GM19240 (cell line): ENCODE measurements around the gene ZNF827.

ENCODE experiments used
- DNase-seq: peaks from one replicate; pipeline ENCODE4 v3.0.0; 2011; ENCODE audit warnings: low spot score; ENCODE audit not compliant: insufficient read length

The ZNF827 gene, protein sequence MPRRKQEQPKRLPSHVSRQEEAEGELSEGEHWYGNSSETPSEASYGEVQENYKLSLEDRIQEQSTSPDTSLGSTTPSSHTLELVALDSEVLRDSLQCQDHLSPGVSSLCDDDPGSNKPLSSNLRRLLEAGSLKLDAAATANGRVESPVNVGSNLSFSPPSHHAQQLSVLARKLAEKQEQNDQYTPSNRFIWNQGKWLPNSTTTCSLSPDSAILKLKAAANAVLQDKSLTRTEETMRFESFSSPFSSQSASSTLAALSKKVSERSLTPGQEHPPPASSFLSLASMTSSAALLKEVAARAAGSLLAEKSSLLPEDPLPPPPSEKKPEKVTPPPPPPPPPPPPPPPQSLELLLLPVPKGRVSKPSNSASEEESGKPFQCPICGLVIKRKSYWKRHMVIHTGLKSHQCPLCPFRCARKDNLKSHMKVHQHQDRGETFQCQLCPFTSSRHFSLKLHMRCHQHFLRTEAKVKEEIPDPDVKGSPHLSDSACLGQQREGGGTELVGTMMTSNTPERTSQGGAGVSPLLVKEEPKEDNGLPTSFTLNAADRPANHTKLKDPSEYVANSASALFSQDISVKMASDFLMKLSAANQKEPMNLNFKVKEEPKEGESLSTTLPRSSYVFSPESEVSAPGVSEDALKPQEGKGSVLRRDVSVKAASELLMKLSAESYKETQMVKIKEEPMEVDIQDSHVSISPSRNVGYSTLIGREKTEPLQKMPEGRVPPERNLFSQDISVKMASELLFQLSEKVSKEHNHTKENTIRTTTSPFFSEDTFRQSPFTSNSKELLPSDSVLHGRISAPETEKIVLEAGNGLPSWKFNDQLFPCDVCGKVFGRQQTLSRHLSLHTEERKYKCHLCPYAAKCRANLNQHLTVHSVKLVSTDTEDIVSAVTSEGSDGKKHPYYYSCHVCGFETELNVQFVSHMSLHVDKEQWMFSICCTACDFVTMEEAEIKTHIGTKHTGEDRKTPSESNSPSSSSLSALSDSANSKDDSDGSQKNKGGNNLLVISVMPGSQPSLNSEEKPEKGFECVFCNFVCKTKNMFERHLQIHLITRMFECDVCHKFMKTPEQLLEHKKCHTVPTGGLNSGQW

DNA sequence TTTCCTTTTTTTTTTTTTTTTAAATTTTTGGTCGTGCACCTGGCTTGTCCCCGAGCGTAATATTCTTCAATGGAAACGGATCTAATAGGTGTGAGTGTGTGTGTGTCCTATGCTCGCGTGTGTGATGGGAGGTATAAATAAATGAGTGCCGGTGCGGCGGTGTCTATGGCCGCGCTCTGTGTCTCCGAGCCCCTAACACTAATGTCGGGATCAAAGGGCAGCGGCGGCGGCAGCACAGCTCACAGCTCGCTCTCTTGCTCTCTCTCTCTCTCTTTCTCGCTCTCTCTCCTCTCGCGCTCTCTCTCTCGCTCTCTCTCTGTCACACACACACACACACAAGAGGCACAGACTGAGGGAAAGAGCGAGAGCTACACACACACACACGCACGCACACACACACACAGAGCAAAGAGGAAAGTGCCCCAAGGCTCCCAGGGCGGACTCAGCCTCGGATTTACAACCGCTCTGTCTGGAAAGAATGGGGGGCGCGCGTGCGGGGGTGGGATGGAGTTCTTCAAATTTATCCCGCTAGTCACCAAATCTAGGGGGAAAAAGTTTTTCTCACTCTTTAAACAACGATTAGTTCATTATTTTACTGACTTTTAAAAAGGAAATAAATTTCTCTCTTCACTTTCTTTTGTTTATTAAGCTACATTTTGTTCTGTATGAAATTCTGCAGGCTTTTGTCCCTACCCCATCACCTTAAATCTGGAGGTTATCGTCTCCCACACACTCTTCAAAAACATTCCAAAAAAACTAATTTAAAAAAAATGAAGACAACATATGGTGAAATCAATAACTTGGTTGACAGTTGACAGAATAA, at the start of gene ZNF827:
TSS of gene ZNF827 (minus strand) at position 206 of the 823 bp plus-strand sequence. CDS start 416 bp downstream, outside the sequence.
- DNase-seq = peak; percentile 20

GRCh38 chr4:145984563-145984962, 45.9 kb upstream of the ZNF827 start:
- no peak for DNase-seq

- DNase-seq = no peak
These were observed 44.2 kb upstream of the ZNF827 start for GRCh38 chr4:145982791-145983190.

- DNase-seq = no peak
These were observed 40.5 kb upstream of the ZNF827 start for GRCh38 chr4:145979160-145979559.

- no peak for DNase-seq
These were observed 38.1 kb upstream of the ZNF827 start for GRCh38 chr4:145976680-145977079.

- DNase-seq = no peak
These were observed 21.4 kb upstream of the ZNF827 start for GRCh38 chr4:145960012-145960411.

DNA sequence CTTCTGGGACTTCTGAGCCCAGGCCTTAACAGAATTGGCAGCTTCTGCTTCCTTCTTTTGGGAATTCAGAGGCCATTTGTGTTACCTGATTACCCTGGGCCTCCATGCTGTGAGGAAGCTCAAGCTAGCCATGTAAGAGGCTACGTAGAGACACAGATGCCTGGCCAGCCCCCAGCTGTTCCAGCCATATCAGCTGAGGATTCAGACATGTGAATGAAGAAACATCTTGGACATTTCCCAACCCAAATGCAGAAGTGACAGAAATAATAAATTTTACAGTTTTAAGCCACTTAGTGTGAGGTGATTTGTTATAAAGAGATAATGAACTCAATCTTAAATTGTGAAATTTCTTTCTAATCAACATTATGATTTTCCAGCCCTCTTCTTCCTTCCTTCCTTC, 18.7 kb upstream of the ZNF827 start:
- no peak for DNase-seq

DNA sequence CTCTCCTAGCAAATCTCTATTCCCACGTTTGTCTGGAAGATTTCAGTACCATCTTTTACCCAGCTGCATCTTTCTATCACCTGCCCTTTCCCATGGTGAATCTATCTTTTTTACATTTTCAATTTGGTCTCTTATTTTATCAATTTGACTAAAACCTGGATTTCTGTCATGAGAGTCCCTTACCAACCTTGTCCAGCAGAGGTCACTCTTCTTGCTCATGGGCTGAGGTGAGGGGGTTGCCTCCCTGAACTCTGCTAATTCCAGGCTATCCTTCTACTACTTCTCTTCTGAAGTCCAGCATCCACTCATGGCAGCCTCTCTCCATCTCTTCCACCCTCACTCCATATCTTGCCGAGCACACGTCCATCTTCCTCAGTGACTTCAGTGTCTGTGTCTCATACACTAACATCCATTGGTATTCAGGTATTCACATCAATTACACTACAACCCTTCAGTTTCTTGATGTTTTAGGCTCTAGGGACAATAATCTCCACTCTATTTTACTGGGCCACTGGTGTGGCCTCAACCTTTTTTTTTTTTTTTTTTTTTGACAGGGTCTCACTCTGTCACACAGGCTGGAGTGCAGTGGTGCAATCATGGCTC, 17.8 kb upstream of the ZNF827 start:
- peak; percentile 21 for DNase-seq

DNA sequence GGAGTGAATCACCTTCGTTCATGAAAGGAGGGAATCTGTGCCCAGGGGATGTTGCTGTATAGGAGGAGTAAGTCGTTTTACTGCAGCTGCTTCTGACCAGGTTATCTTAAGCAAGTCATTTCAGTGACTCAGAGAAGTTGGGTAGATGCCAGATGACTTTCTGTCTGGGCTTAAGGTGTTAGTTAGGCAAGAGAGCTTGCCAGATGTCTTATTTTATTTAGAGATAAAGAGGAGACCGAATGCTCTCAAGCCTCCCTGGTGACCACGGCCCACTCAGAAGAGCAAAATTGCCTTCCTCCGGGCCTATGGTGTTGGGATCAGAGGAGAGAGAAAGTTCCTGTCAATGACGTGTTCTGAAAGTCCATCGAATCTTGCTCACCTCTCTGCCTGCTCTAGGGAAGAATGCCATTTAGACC, 16.3 kb upstream of the ZNF827 start:
- no peak for DNase-seq

DNA sequence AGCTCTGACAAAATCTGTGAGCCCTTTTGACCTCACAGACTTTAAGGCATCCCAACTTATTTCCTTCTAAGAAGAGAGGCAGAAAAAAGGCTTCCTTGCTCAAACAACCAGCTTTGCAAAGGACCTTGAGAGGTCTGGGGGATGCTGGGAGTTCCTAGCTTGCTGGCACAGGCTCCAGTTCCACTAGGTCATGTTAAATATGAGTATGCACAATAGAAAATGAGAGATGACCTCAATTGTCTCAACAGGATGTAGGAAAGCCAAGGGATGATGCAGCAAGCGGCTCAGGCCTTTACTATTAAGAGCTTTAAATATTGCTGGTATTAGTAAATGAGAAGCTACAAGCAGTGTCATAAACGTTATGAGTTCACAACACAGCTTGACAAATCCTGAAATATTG, 13.3 kb upstream of the ZNF827 start:
- DNase-seq = no peak

DNA sequence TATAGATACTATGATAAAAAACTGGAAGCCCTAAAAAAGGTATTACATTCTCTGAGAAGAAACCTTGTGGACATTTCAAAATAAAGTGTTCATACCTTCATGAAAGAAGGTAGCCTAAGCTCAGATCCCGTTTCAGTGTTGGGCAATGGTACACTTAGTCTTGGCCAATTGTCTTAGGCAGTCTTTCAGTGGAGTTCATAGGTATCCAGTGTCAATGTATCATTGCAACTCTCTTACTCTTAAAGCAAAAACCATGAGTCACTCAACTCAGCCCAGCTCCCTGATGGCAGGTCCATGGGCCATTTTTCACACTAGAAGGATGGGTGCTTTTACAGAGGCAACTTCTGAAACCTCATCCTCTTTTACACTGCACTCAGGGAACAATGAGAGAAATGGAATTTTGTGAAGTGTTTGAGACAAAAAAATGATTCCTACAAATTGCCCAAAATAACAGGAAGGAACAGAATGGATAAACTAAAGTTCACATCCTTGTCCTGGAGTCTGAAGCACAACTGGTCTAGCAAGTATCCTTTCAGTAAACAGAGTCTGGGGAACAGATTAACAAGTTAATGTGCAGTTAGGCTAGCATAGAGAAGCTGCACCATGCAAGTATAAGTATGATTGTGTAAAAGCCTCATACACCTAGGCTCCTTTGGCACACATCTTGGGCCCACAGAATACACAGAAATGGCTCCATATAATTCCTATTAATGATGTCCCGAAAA, 7.0 kb upstream of the ZNF827 start:
- DNase-seq = no peak

DNA sequence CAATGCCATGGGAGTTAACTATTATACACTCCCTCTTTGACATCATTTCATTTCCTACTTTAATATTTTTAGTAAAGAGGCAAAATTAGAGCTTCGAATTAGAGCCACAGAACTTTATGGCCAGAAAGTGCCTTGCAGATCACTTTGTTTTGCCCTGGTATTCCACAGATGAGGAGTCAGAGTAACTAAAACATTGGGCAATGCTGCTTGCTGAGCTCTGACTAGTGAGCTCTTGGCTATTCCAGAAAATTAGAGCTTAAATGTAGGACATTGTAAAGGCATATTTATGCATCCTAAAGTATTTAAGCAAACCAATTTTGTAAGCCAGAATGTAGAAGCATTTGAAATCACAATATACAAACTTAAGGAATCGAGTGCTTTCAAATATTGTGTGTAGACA, 6.3 kb upstream of the ZNF827 start:
- no peak for DNase-seq

- no peak for DNase-seq
These were observed 1.2 kb upstream of the ZNF827 start for GRCh38 chr4:145939856-145940255.

DNA sequence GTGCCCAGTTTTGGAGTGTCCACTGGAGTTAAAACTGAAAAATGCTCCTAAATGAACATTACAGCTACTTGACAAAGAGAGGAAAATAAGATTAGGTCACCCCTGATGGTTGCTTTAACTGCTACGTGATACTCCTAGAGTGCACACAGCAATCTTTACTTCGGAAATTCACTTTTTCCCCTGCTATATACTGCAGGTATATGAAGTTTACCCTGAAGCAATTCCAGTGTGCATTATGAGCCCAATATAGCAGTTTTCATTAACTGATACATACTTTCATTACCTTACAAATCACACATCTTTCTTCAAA, 773 bp upstream of the ZNF827 start:
- DNase-seq = no peak

DNA sequence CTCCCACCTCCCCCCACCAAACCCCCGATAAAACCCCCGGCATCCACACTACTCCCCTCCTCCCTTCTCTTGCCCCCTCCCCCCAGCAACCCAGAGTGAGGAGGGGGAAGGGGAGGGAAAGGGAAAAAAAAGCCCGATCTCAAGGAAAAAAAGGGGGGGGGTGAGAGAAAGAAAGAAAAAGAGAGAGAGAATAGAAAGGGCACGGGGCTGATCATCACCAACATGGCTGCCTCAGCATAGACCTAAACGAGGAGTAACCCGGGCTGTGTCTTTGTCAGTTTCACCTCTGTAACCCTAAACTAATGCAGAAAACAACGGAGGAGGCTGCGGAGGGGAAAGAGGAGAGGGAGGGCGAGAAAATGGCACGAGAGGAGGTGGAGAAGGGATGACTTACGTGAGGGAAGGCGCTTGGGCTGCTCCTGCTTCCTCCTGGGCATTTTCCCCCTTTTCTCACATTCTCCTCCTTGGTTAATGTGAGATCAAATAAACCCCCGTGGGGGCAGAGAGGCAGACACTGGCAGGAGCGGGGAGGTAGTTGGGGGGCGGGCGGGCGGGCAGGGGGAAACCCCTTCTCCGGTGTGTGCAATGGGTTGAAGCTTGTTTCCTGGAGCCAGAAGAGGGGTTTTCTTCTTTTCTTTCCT, 532 bp downstream of the ZNF827 start:
- peak; percentile 21 for DNase-seq

DNA sequence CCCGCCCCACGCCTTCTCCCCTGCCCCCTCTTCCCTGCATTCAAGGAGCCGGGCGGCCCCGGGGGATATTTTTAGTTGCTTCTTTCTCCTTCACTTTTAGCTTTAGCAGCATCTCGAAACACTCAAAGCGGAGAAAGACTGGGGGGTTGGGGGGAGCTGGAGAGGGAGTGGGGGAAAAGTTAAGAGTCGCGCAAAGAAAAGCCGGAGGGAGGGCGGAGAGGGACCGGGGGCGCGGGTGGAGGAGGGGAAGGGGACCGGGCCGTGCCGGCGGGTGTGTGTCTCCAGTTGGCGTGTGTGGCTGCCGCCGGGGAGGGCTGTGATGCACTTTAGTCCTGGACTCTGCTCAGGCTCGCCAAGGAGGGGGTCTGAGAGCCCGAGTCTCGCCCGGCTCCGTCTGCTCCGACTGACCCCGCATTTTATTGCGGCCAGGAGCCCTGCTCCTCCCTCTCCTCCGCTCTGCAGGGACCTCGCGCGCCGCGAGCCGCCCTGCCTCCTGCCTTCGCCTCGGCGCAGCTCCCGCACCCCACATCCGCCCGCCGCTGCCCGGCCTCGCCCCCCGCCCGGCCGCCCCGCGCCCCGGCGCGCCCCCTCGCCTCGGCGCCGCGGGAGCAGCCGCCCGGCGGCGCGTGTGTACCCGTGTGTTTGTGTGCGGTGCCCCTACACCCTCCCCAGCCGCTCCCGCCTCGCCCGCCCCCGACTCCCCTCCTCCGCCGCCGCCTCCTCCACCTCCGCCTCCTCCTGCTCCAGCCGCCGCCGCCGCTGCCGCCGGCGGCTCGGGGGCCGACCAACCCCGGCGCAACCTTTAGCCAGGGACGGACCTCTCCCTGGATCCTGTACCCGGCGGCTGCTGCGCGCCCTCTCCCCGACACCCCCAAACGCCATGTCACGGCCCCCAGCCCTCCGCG, 1.4 kb downstream of the ZNF827 start:
- DNase-seq = peak; percentile 31

- DNase-seq = peak; percentile 72
These were observed 2.3 kb downstream of the ZNF827 start for GRCh38 chr4:145936142-145936996.
